GM18511 (cell line): ENCODE results near the gene IGSF23.
"Not testable (repeated sequence)": the region's sequence is repeated elsewhere in the genome, so short reads cannot be mapped to it uniquely, and the experiment has no call there.

Experiments
- ATAC-seq: cut with Tn5 transposase; IDR thresholded peaks from one replicate; pipeline ENCODE4 v1.9.1; 2021; ENCODE audit warnings: mild to moderate bottlenecking, moderate library complexity; ENCODE audit not compliant: unreplicated experiment

The IGSF23 gene

GRCh38 chr19:44610497-44610896 is 2.9 kb upstream of the IGSF23 start:
- ATAC-seq, result not testable (repeated sequence)

- ATAC-seq, result no peak
These were observed 1.5 kb upstream of the IGSF23 start for GRCh38 chr19:44611812-44612295.

- ATAC-seq, result no peak
These were observed 950 bp downstream of the IGSF23 start for GRCh38 chr19:44614313-44614712.

DNA sequence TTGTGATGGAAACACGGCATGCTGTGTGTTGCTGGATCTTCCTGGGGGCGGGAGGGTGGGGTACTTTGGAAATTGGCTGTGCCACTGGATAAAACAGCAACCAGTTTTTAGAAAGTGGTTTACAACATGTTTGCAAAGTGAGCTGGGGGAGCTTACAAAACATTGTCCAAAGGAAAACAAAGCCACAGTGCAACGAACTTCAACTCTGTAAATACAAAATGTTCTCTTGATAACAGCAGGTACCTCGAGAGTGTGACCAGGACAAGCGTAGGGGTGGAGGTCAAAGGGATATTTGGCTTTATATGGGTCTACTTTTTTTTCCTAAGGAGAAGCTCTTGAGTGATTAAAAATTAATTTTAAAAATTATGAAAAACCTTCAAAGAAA is 2.5 kb downstream of the IGSF23 start:
- ATAC-seq, result no peak

DNA sequence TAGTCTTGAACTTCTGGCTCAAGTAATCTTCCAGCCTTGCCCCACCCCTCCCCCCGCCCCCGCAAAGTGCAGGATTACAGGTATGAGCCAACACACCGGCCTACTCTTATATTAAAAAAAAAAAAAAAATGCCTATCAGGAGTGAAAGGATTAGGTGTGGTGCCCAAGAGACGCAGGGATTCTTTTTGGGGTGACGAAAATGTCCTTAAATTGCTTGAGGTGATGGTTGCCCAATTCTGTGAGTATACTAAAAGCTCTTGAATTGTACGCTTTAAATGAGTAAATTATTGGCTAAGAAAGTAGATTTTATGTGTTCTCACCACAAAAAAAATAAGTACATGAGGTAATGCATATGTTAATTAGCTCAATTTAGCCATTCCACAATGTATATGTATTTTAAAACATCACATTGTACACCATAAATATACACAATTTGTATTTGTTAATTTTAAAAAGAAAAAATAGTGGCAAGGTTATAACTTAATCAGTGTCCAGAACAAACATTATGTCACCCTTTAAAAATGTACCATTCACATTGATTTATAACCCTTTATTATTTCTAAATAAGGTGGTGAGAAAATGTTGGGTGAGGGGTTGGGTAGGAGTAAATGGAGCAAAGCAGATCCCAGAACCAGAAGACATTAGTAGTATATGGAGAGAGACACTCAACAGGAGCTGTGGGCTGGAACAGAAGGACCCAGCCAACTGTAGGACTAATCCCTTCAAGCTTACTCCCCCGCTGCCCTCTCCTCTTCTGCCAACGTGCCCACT is 3.9 kb downstream of the IGSF23 start:
- no peak for ATAC-seq

- no peak for ATAC-seq
These were observed 5.4 kb downstream of the IGSF23 start for GRCh38 chr19:44618640-44619357.

- no peak for ATAC-seq
These were observed 7.3 kb downstream of the IGSF23 start for GRCh38 chr19:44620667-44621066.

DNA sequence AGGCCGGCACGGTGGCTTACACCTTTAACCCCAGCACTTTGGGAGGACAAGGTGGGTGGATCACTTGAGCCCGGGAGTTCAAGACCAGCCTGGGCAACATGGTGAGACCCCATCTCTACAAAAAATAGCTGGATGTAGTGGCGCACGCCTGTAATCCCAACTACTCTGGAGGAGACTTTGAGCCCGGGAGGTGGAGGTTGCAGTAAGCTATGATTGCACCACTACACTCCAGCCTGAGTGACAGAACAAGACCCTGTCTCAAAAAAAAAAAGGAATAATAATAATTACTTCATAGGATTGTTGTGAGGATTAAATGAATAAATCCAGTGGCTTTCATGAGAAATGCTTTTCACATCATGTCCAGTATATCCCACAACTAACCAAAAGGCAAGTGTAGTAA is 8.0 kb downstream of the IGSF23 start:
- no peak for ATAC-seq

DNA sequence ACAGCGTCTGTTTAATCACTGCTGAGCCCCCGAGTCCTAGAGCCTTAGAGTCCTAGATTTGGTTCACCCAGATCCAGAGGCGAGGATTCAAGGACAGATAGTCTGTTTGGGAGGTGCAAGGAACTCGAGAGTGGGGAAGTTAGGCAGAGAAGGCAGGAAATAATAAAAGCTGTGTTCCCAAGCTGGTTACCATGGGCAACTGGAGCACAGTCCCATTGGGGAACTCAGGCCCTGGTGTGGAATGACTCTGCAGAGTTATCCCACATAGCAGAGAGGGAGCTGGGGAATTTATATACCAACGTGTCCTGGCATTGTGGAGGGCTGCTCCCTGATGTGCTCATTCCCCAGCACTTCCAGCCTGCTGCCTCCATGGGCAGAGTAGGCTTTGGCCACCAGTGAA is 9.7 kb downstream of the IGSF23 start:
- no peak for ATAC-seq

DNA sequence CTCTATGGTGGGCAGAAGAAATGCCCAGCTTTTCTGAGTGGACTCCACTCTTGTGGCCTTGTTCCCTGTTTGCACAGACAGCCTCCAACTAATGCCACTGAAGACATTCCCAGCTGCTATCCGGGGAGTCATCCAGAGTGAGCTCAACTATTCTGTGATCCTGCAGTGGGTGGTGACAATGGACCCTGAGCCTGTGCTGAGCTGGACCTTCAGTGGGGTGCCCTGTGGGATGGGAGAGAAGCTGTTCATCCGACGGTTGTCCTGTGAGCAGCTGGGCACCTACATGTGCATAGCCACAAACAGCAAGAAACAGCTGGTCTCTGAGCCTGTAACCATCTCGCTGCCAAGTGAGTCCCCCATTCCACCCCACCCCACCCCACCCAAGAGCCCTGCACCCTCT is 10.3 kb downstream of the IGSF23 start:
- ATAC-seq, result no peak

GRCh38 chr19:44624840-44625354 is 11.5 kb downstream of the IGSF23 start:
- no peak for ATAC-seq

- not testable (repeated sequence) for ATAC-seq
These were observed 12.3 kb downstream of the IGSF23 start for GRCh38 chr19:44625637-44626036.

DNA sequence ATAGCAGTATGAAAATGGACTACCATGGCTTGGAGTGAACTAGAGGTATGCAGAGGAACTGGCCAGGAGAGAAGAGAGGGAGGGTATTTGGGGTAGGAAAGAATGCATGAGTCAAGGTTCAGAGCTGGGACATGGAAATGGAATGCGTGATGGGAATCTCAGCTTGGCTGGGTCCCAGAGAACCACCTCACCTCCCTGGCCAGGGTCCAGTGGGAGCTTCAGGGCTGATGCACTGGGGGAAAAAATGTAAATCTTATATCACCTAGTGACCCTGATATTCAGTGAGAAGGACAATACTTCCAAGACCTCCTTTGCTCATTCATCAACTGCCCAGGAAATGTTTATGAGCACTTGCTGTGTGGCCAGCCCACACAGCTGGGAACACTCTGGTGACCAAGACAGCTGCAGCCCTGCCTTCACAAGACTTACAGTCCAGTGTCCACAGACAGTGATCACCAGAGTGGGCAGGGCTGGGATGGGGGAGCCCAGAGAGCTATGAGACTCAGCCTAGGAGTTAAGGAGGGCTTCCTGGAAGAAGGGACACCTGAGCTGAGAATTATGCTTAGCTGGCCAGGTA is 12.8 kb downstream of the IGSF23 start:
- ATAC-seq, result no peak

- ATAC-seq, result no peak
These were observed 14.3 kb downstream of the IGSF23 start for GRCh38 chr19:44627631-44628030.

DNA sequence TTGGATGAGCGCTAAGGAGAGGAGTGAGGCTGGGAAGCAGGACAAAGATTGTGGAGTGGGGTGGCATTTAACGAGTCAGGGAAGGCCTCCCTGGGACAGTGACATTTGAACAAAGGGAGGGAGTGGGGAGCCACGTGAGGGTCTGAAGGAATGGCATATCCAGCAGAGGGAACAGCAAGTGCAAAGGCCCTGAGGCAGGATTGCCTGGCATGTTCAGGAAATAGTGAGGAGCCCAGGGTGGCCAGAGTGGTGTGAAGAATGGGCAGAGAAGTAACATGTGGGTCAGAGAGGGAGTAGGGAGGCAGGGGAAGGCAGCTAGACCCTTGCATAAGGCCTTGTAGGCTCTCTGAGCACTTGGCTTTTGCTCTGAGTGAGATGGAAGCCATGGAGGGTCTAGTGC is 15.4 kb downstream of the IGSF23 start:
- ATAC-seq, result no peak

DNA sequence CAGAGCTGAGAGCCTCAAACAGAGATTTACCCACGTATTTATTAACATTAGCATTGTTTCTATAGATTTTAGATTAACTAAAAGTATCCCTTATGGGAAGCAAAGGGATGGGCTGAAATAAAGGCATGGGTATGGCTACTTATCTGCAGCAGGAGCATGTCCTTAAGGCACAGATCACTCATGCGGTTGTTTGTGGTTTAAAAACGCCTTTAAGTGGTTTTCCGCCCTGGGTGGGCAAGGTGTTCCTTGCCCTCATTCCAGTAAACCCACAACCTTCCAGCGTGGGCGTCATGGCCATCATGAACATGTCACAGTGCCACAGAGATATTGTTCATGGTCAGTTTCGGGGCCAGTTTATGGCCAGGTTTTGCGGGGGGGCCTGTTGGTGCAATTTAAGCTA is 18.2 kb downstream of the IGSF23 start:
- ATAC-seq, result not testable (repeated sequence)

GRCh38 chr19:44634058-44634457 is 20.7 kb downstream of the IGSF23 start:
- ATAC-seq, result not testable (repeated sequence)

- ATAC-seq, result no peak
These were observed 21.4 kb downstream of the IGSF23 start for GRCh38 chr19:44634785-44635184.

DNA sequence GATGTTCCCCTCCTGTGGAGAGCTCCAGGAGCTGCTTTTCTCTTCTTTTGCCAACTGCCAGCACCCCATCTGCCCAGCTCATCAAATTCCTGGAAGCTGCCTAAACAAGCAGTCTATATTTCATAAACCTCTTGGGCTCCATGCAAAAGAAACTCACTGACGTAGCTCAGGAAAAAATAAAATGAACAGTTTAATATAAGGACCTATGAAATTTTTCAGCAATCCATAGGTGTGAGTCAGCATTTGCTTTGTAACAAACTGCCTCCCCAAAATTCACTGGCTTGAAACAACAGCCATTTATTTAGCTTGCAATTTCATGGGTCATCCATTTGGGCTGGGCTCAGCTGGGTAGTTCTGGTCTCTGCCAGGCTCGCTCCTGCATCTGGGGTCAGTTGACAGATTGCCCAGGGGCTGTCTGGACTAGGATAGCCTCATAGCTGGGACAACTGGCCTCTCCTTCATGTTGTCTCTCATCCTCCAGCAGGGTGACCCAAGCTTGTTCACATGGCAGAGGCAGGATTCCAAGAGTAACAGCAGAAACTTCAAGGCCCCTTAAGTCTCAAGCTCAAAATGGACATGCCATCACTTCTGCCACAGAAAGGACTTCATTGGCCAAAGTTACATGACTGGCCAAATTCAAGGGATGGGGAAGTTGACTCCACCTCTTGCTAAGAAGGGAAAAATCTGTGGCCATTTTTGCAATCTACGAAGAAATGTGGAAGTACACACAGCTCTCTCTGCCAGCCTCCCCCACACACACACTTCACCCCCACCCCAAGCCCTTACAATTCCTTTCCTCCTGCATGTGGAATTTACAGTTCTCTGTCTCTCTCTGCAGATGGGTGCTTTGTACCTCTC is 22.4 kb downstream of the IGSF23 start:
- ATAC-seq, result no peak

GRCh38 chr19:44636439-44637389 is 23.4 kb downstream of the IGSF23 start:
- no peak for ATAC-seq
